GM18520 (cell line): ENCODE data around the gene MGARP.
"Not testable (repeated sequence)": the region's sequence is repeated elsewhere in the genome, so short reads cannot be mapped to it uniquely, and the experiment has no call there.

ENCODE experiments used
- ATAC-seq: cut with Tn5 transposase; IDR thresholded peaks from one replicate; pipeline ENCODE4 v1.9.1; 2021; ENCODE audit not compliant: unreplicated experiment

Gene MGARP

GRCh38 chr4:139279760-139280620, at the start of gene MGARP:
MGARP (minus strand) TSS chr4:139280225; CDS start chr4:139280158, 67 bp downstream.
- ATAC-seq: no peak

DNA sequence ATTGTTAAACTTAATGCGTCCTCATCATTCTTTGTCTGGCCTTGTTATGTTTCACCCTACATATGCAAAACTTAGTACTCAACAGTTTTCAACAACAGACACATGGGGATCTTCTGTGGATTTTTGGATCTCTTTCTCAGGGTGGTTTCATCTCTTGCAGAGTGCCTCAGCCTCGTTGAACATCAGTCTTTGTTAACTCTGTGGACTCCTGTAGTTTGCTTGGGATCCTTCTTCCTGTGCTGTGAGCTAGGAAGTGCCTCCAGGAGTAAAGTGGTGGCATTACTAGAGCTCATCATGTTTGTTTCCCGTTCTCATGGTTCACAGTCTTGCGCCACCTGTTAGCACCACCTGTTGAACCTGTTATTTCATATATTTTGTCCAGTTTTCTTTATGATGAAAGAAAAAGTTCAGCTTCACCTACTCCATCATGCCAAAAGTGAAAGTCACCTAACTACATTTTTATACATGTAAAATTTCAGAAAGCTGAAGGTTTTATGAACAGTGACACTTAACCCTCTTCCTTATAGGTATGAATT, 49.7 kb upstream of the MGARP start:
- no peak for ATAC-seq

DNA sequence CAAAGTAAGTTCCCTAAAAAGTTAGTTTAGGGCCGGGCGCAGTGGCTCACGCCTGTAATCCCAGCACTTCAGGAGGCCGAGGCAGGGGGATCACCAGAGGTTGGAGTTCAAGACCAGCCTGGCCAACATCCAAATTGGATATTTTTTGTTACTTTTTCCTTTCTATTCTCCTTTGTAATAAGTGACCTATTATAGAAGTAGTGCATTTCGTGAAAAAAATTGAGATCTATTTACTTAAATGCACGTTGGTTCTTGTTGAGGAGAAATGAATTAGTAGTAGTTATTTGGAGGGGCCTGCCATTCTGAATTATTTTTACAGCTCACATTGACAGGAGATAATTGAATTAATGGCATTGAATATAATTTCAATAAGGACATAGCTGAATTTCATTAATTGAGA, 44.6 kb upstream of the MGARP start:
- no peak for ATAC-seq

- not testable (repeated sequence) for ATAC-seq
Observed at GRCh38 chr4:139322541-139322940, 42.5 kb upstream of the MGARP start.

- ATAC-seq: not testable (repeated sequence)
Observed at GRCh38 chr4:139322070-139322469, 42.0 kb upstream of the MGARP start.

DNA sequence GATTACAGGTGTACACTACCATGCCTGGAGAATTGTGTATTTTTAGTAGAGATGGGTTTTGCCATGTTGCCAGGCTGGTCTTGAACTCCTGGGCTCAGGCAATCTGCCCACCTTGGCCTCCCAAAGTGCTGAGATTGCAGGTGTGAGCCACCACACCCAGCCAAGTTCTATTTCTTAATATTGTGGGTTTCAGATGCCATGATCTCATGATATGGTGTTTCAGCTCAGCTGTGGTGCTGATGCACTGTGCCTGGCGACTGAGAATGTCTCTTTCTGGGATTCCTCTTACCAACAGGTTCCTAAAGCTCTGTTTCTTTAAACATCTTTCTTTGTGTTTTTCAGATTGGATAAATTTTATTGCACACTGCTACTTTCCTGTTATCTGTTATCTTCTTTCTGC, 39.5 kb upstream of the MGARP start:
- no peak for ATAC-seq

- ATAC-seq: no peak
Observed at GRCh38 chr4:139317635-139318034, 37.6 kb upstream of the MGARP start.

DNA sequence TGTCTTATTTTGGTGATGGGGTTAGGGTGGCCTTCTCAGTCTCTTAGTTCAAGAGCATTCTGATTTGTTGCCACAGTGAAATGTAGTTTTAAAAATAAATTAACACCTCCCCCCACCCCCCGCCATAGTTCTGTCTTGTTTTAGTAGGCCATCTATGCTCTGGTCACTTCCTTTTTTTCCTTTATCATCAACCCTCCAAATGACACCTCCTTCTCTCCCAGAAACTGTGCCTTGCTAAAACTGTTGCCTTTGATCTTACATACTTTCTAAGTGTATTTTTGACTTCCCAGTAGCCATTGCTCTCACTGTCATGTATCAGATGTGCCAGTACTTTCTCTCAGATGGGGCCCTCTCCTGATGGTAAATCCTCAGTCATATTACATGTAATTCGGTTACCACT, 36.7 kb upstream of the MGARP start:
- ATAC-seq: no peak

GRCh38 chr4:139315221-139315675, 35.2 kb upstream of the MGARP start:
- no peak for ATAC-seq

- no peak for ATAC-seq
Observed at GRCh38 chr4:139314047-139314800, 34.2 kb upstream of the MGARP start.

DNA sequence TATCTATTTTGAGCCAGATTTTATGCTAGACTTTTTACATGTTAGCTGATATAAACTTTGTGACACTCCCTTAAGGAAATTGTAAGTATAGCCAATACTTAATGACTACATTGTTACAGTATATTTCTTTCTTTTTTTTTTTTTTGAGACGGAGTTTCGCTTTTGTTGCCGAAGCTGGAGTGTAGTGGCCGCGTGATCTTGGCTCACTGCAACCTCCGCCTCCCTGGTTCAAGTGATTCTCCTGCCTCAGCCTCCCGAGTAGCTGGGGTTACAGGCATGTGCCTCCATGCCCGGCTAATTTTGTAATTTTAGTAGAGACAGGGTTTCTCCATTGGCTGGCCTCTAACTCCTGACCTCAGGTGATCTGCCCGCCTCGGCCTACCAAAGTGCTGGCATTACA, 33.4 kb upstream of the MGARP start:
- not testable (repeated sequence) for ATAC-seq

DNA sequence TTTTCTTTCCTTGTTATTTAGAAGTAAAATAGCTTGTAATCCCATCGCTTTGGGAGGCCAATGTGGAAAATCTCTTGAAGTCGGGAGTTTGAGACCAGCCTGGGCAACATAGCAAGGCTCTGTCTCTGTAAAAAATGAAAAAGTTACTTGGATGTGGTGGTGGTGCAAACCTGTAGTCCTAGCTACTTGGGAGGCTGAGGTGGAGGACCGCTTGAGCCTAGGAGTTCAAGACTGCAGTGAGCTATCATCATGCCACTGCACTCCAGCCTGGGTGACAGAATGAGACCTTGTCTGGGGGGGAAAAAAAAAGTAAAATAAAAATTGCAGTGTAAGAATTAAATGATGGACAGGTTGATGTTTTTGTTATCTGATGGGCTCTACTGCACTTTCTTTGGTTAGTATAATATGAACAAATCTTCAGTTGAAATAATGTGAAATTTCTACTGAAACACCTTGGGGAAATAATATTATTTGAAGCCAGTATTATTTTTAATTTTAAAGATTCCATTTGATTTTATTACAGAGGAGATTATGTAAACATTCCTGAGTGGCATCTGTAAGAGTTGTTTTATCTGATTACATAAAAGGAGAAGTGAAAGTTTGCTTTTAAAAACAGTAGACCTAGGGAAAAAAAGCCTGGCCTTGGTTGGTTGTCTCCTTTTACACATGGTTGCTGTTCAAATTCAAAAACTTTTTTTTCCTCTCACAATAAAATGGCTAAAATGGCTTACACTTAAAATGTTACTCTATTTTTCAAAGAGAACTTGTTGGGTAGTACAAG, 32.7 kb upstream of the MGARP start:
- no peak for ATAC-seq

- no peak for ATAC-seq
Observed at GRCh38 chr4:139311909-139312308, 31.9 kb upstream of the MGARP start.

DNA sequence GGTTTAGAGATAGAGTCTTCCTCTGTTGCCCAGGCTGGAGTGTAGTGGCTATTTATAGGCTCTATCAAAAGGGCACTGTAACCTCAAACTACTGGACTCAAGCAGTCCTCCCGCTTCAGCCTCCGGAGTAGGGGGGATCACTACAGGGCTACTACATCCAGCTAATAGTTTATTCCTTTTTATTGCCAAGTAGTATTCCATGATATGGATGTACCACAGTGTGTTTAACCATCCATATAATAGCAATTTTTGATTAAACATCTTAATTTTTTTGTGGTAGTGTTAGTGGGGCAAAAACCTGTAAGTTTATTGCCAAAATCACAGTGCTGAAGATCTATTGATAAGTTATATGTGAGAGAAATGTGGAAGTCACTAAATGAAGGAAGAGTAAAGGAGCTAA, 24.9 kb upstream of the MGARP start:
- no peak for ATAC-seq

- peak; percentile 22 for ATAC-seq
Observed at GRCh38 chr4:139301821-139302611, 22.0 kb upstream of the MGARP start, which contains the start of gene NDUFC1. NDUFC1 (minus strand) TSS chr4:139302477; CDS start chr4:139295798, 6,679 bp downstream.

GRCh38 chr4:139301113-139301820, 21.2 kb upstream of the MGARP start, which contains the start of gene NAA15:
NAA15 (plus strand) TSS chr4:139301505; CDS start chr4:139301778, 273 bp downstream.
- ATAC-seq: peak; percentile 78

- ATAC-seq: no peak
Observed at GRCh38 chr4:139300431-139301112, 20.5 kb upstream of the MGARP start.

DNA sequence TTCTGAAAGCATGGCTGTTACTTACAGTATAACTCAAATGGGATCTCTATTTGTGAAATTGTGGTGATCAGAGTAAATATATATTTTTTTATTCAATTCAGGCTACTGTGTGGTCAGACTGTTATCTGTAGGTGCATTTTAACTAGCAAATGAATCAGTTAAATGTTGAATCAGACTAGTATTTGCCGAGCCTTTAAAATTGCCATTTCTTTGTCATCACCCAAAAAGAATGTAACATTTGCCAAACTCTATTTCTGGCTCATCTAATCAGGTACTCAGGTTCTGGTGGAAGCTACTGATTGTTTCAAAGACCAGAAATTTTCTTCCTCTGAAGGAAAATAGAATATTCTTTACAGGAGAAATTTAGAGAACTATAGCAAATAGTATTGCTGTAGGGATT, 19.5 kb upstream of the MGARP start:
- ATAC-seq: no peak

GRCh38 chr4:139297001-139297410, 17.0 kb upstream of the MGARP start:
- ATAC-seq: no peak
